ENCODE data around the gene FAM221B. TPM values are rescaled to one million over a fixed set of nuclear protein-coding genes. Genes with fewer than 3 reads are reported as not detected.

The FAM221B gene
- total RNA-seq, 4 donors from 2014 or later, result 0.14 TPM; not detected in 3

DNA sequence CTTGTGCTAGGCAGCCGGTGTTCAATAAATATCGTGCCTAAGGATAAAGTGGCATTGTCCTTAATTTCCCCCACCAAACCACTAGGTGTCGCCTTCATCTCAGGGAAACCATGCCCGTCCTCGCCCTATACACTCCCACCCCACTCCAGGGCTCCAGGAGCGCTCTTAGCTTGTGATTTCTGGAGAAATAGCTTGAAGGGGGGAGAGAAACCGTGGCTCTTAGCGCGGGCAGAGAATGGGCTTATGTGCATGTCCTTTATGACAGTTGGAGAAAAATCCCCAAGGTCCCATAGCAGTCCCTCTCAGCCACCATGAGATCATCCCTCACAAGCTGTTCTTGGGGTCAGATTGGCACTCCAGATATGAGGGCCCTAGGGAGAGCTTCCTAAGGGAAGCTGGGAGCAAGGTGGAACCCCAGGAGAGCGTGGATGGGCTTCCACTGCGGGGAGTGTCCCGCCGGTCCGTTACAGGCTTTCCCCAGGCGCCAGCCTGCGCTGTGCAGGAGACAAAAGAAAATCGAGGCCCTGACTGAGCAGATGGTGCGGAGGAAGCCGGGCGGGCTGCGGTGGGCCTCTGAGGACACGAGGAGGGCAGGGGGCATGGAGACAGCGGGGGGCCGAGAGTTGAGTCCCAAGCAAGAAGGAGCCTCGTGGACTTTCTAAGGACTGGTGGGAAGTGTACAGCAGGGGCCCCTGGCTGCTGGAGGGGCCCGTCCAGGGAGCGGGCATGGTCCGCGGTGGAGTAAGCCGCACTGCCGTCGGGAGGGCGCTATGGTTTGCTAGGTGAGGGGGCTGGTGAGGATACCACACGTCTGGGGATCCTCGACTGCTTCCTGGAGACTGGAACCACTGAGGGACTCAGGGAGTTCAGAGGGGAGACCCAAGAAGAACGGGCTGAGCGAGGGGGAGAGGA lies 37.9 kb downstream of the FAM221B start:
- Histone ChIP-seq H3K36me3 (peaks cover 0 to 3% (median 0%) of the 10 kb centered on the region in 4 donors), H3K9me3 (no peaks in the 10 kb centered on the region), H3K27me3 (no peaks in the 10 kb centered on the region), H3K4me1 (peaks cover 0 to 36% (median 12%) of the 10 kb centered on the region in 4 donors), H3K4me3 (peak overlapping the region in 3 of 4 donors; percentile 41 to 55 (median 43)), H3K27ac (peak overlapping the region; percentile 66 to 89 (median 73))
- in situ Hi-C loops (cut with MboI; ENCODE audit: low pct_ligation_motif_present in 1 of 4, low pct_unique_long_range_greater_than_20kb in 1 of 4, low sequenced_read_pairs in 3 of 4) (loop anchor here in 2 of 4 donors (10.0 kb wide), 2 partner anchors 94 to 104 kb away; no protein-coding TSS in a partner anchor), intact Hi-C loops (cut with DNase I; ENCODE audit: low total_unique reads) (no loop called here)
- 43 to 54% methylated on average over 13 to 37 of the region's 37 CpGs for WGBS, 2 donors (ENCODE audit: low coverage in 1 of 2)
- TF ChIP-seq EP300 (IDR thresholded peaks at IDR 0.05; ENCODE audit: low read depth), result no peak
- TF ChIP-seq, protein P1, sequence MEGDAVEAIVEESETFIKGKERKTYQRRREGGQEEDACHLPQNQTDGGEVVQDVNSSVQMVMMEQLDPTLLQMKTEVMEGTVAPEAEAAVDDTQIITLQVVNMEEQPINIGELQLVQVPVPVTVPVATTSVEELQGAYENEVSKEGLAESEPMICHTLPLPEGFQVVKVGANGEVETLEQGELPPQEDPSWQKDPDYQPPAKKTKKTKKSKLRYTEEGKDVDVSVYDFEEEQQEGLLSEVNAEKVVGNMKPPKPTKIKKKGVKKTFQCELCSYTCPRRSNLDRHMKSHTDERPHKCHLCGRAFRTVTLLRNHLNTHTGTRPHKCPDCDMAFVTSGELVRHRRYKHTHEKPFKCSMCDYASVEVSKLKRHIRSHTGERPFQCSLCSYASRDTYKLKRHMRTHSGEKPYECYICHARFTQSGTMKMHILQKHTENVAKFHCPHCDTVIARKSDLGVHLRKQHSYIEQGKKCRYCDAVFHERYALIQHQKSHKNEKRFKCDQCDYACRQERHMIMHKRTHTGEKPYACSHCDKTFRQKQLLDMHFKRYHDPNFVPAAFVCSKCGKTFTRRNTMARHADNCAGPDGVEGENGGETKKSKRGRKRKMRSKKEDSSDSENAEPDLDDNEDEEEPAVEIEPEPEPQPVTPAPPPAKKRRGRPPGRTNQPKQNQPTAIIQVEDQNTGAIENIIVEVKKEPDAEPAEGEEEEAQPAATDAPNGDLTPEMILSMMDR (IDR thresholded peaks at IDR 0.05), result peak; percentile 84 to 92 (median 87)
- DNase-seq, result peak; percentile 71

DNA sequence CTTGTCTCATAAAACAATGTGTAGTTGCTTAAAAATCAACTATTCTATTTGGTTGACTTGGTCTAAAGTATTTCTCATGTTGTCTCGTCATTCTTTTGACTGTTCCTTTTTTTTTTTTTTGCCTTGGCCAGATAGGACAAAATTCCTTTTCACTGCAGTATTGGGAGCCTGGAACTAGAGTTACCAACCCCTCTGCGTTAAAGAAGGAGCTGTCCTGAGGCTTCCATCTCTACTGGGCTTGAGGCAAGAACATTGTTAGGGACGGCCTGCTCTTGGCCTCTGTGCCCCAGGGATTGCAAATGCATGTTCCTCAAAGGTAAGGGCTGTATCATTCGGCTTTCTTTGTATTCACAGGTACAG lies 38.5 kb downstream of the FAM221B start:
- no peak overlapping the region for H3K4me3 ChIP-seq
- H3K4me1 ChIP-seq, result peaks cover 0 to 34% (median 12%) of the 10 kb centered on the region in 4 donors
- no peak for TF ChIP-seq POLR2A (IDR thresholded peaks at IDR 0.05)
- no peak for TF ChIP-seq EP300 (IDR thresholded peaks at IDR 0.05; ENCODE audit: low read depth)
- no peak for TF ChIP-seq POLR2AphosphoS5 (IDR thresholded peaks at IDR 0.05)
- TF ChIP-seq, protein P1 (IDR thresholded peaks at IDR 0.05), result no peak
- peak overlapping the region in 1 of 4 donors; percentile 67 for H3K27ac ChIP-seq
- intact Hi-C loops (cut with DNase I; ENCODE audit: low total_unique reads) (no loop called here), in situ Hi-C loops (cut with MboI; ENCODE audit: low pct_ligation_motif_present in 1 of 4, low pct_unique_long_range_greater_than_20kb in 1 of 4, low sequenced_read_pairs in 3 of 4) (loop anchor here in 2 of 4 donors (10.0 kb wide), 2 partner anchors 95 to 105 kb away; no protein-coding TSS in a partner anchor)
- 36 to 46% methylated on average over 1 to 4 of the region's 4 CpGs for WGBS, 2 donors (ENCODE audit: low coverage in 1 of 2)
- no peaks in the 10 kb centered on the region for H3K9me3 ChIP-seq
- H3K27me3 ChIP-seq, result no peaks in the 10 kb centered on the region
- DNase-seq, result no peak
- H3K36me3 ChIP-seq, result peaks cover 0 to 5% (median 0%) of the 10 kb centered on the region in 4 donors

DNA sequence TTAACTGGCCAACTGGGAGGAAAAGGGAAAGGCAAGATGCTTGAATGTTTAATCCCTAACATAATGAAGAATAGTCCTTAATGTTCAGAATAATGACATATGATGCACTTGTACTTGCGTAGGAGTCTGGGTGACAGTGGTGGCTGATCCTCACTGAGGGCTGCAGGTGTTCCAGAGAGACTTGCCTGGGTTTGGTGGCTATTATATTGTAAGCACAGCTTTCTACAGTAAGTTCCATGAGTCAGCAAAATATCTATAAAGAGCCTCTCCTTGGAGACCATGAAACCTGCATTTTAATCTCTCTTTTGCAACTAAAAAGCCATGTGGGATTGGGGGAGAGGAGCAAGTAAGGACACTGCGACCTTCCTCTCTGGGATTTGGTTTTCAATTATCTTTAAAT lies 39.0 kb downstream of the FAM221B start:
- 89 to 100% methylated on average over 2 of the region's 2 CpGs for WGBS, 2 donors (ENCODE audit: low coverage in 1 of 2)
- in situ Hi-C loops (cut with MboI; ENCODE audit: low pct_ligation_motif_present in 1 of 4, low pct_unique_long_range_greater_than_20kb in 1 of 4, low sequenced_read_pairs in 3 of 4), result loop anchor here in 1 of 4 donors (5.0 kb wide), 1 partner anchor 93 kb away; no protein-coding TSS in a partner anchor
- H3K27me3 ChIP-seq, result no peaks in the 10 kb centered on the region
- intact Hi-C loops (cut with DNase I; ENCODE audit: low total_unique reads), result no loop called here
- TF ChIP-seq, protein P1 (IDR thresholded peaks at IDR 0.05), result no peak
- TF ChIP-seq EP300 (IDR thresholded peaks at IDR 0.05; ENCODE audit: low read depth) (no peak), POLR2A (IDR thresholded peaks at IDR 0.05) (no peak), POLR2AphosphoS5 (IDR thresholded peaks at IDR 0.05) (no peak)
- no peaks in the 10 kb centered on the region for H3K9me3 ChIP-seq
- H3K4me3 ChIP-seq, result no peak overlapping the region
- H3K27ac ChIP-seq, result no peak overlapping the region
- DNase-seq, result no peak
- peaks cover 0 to 5% (median 0%) of the 10 kb centered on the region in 4 donors for H3K36me3 ChIP-seq
- H3K4me1 ChIP-seq, result peaks cover 0 to 29% (median 12%) of the 10 kb centered on the region in 4 donors

DNA sequence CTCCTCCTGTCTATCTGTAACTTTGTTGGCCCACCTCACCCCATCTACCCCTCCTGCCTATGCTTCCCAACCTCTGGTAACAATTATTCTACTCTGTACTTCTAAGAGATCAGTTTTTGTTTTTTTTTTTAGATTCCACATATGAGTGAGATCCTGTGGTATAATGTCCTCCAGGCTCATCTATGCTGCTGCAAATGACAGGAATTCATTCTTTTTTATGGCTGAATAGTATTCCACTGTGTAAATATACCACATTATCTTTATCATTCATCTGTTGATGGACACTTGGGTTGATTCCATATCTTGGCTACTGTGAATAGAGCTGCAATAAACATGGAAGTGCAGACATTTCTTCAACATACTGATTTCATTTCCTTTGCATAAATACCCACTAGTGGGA lies 45.1 kb downstream of the FAM221B start:
- no peaks in the 10 kb centered on the region for H3K9me3 ChIP-seq
- H3K27me3 ChIP-seq, result no peaks in the 10 kb centered on the region
- in situ Hi-C loops (cut with MboI; ENCODE audit: low pct_ligation_motif_present in 1 of 4, low pct_unique_long_range_greater_than_20kb in 1 of 4, low sequenced_read_pairs in 3 of 4) (no loop called here), intact Hi-C loops (cut with DNase I; ENCODE audit: low total_unique reads) (no loop called here)
- H3K4me3 ChIP-seq, result no peak overlapping the region
- H3K36me3 ChIP-seq, result peaks cover 0 to 5% (median 0%) of the 10 kb centered on the region in 4 donors
- no peak for DNase-seq
- no peak for TF ChIP-seq POLR2A (IDR thresholded peaks at IDR 0.05)
- TF ChIP-seq, protein P1 (IDR thresholded peaks at IDR 0.05), result no peak
- TF ChIP-seq EP300 (IDR thresholded peaks at IDR 0.05; ENCODE audit: low read depth), result no peak
- no peak for TF ChIP-seq POLR2AphosphoS5 (IDR thresholded peaks at IDR 0.05)
- H3K27ac ChIP-seq, result no peak overlapping the region
- no peaks in the 10 kb centered on the region for H3K4me1 ChIP-seq

All from transverse colon (tissue), 4 donors.